KG1 (cell line): ENCODE results near the gene PDCD1.
"Not testable (repeated sequence)": the region's sequence is repeated elsewhere in the genome, so short reads cannot be mapped to it uniquely, and the experiment has no call there.

ENCODE experiments used
- DNase-seq: peaks from one replicate; lab custom pipeline; 2025; lab: John Stamatoyannopoulos, UW

PDCD1 gene

DNA sequence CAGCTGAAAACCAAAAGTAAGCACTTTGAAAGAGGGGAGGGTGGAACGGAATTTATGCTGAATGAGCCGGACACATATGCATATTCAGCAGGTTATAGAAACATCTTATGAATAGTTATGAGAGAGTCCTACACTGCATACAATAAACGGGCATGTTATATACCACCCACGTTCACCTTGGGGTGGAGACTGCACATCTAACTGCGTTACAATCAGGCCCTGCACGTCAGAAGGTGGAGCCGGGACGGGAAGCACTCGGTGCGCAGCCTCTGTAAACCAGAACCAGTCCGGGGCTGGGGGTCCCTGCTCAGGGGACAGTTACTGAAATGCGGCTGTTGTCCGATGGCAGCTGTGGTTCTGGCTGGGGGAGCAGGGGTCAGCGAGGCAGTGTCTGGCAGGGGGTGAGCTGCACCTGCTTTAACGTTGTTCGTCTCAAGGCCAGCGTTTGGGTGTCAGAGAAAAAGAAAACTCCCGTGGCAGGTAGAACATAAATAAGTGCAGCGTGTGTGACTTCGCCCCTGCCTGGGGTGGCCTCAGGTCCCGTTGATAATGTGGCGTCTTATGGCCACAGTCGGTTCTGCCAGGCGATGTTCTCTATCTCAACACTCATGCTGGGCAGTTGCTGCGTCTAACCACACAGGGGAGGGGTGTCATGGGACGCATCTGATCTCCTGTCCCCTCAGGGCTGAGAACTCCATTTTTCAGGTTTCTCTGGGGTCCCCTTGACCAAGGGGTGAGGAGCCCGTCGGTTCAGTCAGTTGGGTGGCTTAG lies 24.8 kb downstream of the PDCD1 start:
- DNase-seq = not testable (repeated sequence)

- no peak for DNase-seq
Observed at GRCh38 chr2:241833101-241833663, 25.5 kb downstream of the PDCD1 start.

DNA sequence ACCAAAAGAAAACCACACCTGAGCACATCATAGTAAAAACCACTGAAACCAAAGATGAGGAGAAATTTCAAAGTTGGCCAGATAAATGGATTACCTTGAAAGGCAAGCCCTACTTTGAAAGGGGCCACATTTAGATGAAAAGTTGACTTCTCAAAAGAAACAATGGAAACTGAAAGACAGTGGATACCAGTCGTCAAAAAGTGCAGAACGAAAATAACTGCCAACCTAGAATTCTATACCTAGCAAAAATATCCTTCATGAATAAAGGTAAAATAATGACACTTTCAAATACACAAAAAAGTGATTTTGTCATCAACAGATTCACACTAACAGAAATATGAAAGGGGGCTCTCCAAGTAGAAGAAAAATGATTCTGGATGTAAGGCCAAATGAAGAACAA lies 31.3 kb downstream of the PDCD1 start:
- no peak for DNase-seq

DNA sequence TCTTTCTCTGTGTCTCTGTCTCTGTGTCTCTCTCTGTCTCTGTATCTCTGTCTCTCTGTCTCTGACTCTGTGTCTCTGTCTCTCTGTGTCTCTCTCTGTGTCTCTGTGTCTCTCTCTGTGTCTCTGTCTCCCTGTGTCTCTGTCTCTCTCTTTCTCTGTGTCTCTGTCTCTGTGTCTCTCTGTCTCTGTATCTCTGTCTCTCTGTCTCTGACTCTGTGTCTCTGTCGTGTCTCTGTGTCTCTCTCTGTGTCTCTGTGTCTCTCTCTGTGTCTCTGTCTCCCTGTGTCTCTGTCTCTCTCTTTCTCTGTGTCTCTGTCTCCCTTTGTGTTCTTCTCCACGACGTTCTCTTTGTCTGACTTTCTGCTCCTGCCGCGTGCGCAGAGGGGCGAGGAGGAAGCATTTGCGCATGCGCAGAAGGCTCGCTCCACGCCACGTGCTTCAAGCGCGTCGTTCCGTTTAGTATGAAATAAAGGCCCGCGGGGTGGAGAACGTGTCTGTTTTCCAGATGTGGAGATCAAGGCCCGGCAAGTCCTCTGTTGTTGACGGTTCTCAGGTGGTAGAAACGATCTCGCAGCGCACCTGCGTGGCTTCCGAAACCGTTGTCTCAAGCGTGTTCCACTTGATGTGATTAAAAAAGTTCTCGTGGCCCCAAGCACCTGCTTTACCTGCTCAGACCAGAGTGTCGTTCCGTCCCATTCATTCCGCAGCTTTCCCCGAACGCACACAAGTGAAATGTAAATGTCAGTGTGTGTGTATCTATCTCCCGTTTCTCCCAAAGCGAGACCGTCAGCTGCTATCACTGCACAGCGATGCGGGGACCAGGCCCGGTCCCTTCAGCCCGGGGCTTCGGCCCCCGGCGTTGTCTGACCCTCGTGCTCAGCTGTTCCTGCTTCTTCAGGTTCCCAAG lies 34.9 kb downstream of the PDCD1 start:
- not testable (repeated sequence) for DNase-seq

DNA sequence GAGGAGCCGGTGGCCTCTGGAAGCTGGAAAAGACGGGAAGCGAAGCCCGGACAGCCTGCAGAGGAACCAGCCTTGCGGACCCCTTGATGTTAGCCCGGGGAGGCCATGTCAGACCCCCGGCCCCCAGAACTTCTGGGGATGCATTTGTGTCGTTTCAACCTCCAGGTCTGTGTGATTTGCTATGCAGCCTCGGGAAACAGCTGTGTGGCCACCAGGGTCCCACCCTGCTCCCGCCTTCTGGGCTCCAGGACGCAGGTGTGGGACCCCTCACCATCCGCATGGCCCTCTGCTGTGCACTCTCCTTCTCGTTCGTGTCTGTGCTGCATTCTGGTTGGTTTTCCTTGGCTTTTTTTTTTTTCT lies 36.5 kb downstream of the PDCD1 start:
- no peak for DNase-seq

DNA sequence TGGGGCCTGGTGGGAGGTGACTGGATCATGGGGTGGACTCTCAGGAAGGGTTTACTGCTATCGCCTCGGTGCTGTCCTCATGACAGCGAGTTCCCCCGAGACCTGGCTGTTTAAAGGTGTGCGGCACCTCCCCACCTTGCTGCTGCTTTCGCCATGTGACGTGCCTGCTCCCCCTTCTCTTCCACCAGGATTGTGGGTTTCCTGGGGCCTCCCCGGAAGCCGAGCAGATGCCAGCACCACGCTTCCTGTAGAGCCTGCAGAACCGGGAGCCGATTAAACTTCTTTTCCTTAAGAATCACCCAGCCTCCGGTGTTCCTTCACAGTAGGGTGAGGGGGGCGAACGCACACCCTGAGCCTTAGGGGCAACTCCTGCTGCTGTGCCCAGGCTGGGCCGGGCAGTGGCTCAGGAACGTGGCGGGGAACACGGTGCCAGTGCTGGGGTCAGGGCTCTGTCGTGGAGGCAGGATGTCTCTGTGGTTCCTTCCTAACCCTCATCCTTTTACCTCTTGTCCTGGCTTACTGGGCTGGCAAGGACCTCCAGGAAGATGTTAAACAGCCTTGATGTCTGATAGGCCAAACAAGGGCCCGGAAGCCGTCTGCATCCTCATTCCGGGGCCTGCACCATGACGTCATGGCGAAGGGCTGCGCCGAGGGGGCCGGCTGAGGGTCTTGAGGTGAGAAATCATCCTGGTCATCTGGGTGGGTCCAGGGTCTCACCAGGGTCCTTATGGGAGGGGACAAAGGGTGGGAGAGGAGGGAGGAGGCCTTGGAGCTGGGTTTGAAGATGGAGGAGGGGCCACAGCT lies 37.0 kb downstream of the PDCD1 start:
- no peak for DNase-seq

- DNase-seq = no peak
Observed at GRCh38 chr2:241820625-241821384, 37.9 kb downstream of the PDCD1 start.

GRCh38 chr2:241819947-241820624 lies 38.6 kb downstream of the PDCD1 start:
- DNase-seq = not testable (repeated sequence)

GRCh38 chr2:241818943-241819270 lies 39.8 kb downstream of the PDCD1 start:
- DNase-seq = no peak

DNA sequence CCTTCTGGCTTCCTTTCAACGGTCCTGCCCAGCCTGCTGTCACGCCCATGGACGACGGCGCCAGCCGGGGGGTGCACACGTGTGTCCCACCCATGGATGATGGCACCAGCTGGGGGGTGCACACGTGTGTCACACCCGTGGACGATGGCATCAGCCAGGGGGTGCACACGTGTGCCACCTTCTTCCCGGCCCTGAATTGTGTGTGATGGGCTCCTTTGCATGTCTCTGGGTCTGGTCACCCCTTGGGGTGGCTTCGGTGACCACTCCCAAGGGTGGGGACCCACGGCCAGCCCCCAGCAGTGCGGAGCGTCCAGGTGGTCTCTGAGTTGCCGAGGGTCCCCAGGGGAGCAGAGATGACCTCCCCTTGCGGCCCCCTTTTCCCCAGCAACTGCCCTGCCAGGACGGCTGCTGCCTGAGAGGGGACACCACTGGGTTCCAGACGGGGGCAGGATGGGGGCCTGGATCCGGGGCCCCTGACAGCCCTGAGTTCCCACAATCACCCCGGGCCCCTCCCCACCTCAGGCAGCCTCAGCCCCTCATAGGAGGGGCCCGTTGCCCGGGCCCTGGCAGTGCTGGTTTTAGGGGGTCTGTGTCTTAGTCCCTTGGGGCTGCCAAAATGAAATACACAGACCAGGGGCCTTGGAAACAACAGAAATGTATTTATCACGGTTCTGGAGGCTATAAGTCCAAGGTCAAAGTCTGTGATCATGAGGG lies 40.3 kb downstream of the PDCD1 start:
- DNase-seq = no peak

GRCh38 chr2:241817821-241818215 lies 40.9 kb downstream of the PDCD1 start:
- not testable (repeated sequence) for DNase-seq

- DNase-seq = no peak
Observed at GRCh38 chr2:241817126-241817820, 41.4 kb downstream of the PDCD1 start.

DNA sequence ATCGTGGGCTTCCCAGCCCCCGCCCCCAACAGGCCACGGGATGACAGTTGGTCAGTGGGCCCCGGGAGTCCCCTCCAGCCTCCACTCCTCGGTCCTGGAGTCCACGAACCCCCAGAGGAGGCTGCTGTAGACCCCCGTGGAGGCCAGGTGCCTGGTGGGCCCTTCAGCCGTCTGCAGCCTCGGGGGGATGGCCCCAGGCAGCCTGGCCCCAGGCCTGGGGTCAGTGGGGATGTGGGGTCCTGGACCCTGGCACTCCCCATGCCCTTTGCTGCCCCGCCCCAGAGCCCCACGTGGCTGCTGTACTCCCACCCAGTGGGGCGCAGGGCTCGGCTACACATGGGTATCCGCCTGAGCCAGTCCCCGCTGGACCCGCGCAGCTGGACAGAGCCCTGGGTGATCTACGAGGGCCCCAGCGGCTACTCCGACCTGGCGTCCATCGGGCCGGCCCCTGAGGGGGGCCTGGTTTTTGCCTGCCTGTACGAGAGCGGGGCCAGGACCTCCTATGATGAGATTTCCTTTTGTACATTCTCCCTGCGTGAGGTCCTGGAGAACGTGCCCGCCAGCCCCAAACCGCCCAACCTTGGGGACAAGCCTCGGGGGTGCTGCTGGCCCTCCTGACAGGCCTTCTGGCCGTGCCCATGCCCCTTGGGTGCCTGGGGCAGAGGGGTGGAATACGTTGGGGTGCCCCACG lies 42.1 kb downstream of the PDCD1 start:
- DNase-seq = no peak

DNA sequence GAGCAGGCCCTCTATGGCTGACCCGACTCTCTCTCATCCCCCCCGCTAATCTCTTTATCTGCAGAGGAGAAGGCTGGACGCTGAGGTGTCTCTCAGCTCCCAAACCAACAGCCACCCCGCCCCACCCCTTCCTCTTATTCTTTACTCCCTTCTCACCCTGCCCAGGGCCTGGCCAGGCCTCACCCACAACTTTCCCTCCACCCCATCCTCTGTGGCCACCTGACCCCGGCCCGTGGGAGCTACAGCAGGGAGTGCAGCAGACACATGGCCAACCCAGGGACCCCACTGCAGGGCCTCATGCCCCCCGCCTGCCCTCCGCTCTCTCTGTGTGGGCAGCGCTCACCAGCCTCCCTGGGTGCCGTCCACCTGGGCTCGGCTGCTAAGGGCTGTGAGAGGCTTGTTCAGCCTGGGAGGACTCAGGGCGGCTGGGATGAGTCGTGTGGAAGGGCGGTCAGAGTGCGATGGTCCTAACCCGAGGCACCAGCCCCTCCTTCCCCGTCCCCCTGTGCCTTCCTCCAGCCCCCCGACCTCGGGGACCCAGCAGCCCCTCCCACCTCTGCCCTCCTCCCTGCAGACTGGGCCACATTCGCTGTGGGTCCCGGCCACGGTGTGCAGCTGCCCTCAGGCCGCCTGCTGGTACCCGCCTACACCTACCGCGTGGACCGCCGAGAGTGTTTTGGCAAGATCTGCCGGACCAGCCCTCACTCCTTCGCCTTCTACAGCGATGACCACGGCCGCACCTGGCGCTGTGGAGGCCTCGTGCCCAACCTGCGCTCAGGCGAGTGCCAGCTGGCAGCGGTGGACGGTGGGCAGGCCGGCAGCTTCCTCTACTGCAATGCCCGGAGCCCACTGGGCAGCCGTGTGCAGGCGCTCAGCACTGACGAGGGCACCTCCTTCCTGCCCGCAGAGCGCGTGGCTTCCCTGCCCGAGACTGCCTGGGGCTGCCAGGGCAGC lies 42.9 kb downstream of the PDCD1 start:
- DNase-seq = no peak

DNA sequence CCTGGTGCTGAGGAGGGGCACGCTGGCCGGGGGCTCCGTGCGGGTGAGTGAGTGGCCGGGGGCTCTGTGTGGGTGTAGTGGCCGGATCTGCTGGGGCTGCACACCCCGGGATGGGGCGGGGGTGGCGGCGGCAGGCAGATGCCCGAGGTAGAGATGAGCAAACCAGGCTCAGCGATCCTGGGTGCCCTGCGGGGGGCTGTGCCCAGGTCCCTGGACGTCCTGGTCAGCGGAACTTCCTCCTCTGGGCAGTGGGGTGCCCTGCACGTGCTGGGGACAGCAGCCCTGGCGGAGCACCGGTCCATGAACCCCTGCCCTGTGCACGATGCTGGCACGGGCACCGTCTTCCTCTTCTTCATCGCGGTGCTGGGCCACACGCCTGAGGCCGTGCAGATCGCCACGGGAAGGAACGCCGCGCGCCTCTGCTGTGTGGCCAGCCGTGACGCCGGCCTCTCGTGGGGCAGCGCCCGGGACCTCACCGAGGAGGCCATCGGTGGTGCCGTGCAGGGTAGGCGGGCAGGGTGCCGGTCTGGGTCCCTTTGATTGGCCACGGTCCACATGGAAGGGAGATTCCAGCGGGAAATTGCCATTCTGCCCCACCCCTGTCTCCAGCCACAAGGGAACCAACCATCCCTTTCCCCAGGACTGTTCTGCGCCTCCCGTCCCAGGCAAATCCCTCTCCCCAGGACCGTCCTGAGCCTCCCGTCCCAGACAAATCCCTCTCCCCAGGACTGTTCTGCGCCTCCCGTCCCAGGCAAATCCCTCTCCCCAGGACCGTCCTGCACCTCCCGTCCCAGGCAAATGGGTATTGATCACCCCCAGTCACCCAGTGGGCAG lies 43.8 kb downstream of the PDCD1 start:
- no peak for DNase-seq

- no peak for DNase-seq
Observed at GRCh38 chr2:241814393-241814642, 44.4 kb downstream of the PDCD1 start.
